Activated T-cell treated with anti-CD3 and anti-CD28 coated beads, Interleukin-2, amount 50 U/mL, for 48 hours (primary cell): ENCODE results near the gene RIC8B.
A peak's percentile ranks its signal among the peaks of the same experiment; 100 is the strongest.

Source experiments
- DNase-seq, 2 experiments: peaks; one replicate each; pipeline ENCODE4 v3.0.0-alpha.2; 2020

The RIC8B gene

GRCh38 chr12:106878804-106879203 is 104.3 kb downstream of the RIC8B start:
- no peak for DNase-seq

GRCh38 chr12:106879612-106880011 is 105.1 kb downstream of the RIC8B start:
- DNase-seq: no peak

DNA sequence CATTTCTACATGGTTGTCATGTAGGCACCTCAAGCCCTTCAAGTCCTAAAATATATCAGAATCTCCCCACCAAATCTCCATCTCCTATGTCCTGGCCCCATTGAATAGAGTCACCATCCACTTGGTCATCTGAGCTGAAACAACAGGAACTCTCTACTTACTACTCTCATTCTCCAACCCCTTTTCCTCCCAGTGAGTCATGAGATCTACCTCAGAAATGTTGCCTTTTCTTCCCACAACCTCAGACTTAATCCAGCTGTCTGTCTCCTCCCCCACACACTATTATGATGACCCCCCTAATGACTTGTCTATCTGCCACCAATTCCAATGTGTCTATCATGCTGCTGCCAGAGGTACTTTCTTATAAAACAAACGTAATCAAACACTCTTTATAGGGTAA is 108.9 kb downstream of the RIC8B start:
- DNase-seq: no peak

GRCh38 chr12:106885026-106885425 is 110.5 kb downstream of the RIC8B start:
- no peak for DNase-seq

GRCh38 chr12:106885541-106886249 is 111.2 kb downstream of the RIC8B start:
- no peak for DNase-seq

- no peak for DNase-seq
These were observed 112.5 kb downstream of the RIC8B start for GRCh38 chr12:106886932-106887331.

DNA sequence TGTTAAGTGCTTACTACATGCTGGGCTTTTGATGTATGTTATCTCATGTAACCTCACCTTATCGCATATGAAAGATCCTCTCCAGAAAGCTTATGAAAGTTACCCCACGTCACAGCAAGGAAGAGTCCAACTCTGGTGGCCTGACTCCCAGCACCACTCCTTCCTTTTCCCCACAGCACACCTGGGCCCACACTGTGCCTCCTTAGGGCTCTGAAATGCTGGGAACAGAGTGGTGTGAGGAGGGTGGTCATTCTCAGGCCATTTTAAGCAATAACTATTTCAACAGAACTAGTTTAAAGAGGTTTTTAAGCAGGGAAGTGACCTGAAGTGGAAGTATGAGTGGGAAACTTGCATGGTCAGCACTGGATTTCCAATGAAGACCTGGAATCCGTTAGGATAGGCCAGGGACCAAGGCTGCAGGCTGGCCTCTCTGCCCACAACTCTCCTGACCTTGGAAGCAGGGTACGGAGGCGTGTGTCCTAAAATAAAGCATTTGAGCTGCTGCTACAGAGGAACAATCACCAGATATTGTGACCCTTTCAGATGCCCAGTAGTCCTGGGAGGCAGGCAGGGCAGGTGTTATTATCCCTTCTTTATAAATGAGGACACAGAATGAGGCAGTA is 114.0 kb downstream of the RIC8B start:
- no peak for DNase-seq

- DNase-seq: no peak
These were observed 114.8 kb downstream of the RIC8B start for GRCh38 chr12:106889326-106889725.

DNA sequence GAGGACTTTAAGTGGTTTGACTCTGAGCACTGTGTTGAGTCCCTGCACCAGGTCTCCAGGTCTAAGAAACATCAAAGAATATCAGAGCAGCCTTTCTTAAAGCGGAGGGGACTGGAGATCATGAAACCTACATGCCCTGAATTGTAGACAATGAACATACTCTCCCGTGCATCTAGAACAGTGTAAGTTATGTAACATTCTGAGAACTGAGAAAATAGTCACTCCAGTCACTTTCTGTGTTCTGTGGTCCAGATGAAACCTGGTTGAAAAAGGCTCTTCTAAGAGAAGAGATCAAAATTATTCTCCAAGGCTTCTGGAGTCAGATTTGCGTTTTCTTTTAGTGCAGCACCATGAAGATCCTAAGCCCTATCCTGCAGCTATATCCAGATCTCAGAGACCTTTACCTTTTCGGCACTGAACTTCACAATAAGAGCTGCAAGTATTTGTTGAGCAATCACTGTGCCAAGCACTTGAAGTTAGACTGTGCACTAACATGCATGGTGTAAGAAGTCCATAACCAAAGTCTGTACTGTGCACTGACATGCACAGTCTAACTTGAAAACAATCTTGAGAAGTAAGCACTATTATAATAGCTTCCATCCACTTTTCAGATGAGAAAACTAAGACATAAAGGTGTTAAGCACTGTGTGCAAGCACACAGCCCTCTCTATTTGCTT is 115.6 kb downstream of the RIC8B start:
- no peak for DNase-seq

- no peak for DNase-seq
These were observed 117.6 kb downstream of the RIC8B start for GRCh38 chr12:106892075-106892474.

GRCh38 chr12:106893451-106893850 is 119.0 kb downstream of the RIC8B start:
- DNase-seq: no peak

- no peak for DNase-seq
These were observed 120.3 kb downstream of the RIC8B start for GRCh38 chr12:106894774-106895173.

DNA sequence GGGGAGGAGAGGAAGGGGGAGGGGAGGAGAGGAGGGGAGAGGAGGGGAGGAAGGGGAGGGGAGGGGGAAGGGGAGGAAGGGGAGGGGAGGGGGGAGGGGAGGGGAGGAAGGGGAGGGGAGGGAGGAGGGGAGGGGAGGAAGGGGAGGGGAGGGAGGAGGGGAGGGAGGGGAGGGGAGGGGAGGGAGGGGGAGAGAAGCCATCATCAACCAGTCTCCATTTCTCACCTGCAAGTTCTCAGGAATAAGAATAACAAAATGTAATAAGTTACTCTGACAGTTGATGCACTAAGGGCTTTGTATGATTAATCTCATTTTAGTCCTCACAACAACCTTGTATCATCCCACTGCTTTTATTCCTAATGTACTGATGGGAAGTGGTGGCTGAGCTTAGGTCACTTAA is 122.1 kb downstream of the RIC8B start:
- DNase-seq: no peak

GRCh38 chr12:106897082-106897481 is 122.6 kb downstream of the RIC8B start:
- no peak for DNase-seq

GRCh38 chr12:106897981-106898901 is 123.8 kb downstream of the RIC8B start:
- DNase-seq: no peak

GRCh38 chr12:106900554-106900953 is 126.1 kb downstream of the RIC8B start:
- DNase-seq: no peak

DNA sequence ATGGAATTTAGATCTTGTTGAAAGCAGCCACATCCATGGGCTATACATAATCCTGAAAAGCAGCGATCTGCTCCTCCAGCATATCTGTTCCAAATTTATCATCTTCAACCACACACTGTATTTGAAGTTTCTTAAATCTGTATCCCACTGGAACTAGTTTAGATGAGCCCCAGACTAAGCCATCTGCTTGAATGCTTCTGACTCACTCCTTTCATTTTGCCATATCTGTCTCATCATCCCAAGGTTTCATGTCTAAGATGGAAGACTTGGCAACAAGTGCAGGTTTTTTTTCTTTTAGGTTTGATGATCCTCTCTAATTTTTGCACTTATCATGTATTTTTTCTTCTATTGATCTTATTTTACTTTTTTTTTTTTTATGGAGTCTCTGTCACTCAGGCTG is 126.8 kb downstream of the RIC8B start:
- no peak for DNase-seq

- no peak for DNase-seq
These were observed 127.6 kb downstream of the RIC8B start for GRCh38 chr12:106902053-106902452.

DNA sequence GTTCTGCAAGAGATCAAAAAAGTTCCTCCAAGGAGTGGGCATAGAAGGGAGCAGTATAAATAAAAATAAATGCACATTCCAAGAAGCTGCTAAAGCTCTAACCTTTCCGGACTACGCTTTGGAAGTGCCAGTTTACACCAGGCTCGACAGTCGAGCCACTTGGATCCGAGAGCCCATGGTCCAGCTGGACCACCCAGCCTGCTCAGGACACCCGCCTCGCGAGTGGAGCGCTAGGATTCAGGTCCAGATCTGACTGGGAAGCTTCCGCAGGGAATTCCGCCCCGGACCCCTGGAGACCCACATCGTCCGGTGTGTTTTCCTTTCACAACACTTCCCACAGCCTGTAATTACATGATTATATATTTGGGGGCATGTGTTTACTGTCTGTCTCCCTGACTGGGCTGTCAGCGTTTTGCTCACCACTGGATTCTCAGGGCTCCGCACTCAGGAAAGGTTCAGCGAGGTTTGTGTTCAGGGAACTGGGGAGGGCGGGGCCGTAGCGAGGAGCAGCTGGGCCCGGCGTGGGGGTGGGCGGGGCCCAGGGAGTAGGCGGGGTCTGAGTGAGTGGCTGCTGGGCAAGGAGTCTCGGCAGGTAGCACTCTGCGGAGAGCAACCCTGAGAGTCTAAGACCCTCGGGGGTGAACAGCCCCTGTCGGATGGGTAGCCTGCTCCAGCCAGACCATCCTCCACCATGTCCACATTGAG is 128.9 kb downstream of the RIC8B start:
- DNase-seq: peak; percentile 85 to 90

- no peak for DNase-seq
These were observed 132.2 kb downstream of the RIC8B start for GRCh38 chr12:106906715-106907114.

DNA sequence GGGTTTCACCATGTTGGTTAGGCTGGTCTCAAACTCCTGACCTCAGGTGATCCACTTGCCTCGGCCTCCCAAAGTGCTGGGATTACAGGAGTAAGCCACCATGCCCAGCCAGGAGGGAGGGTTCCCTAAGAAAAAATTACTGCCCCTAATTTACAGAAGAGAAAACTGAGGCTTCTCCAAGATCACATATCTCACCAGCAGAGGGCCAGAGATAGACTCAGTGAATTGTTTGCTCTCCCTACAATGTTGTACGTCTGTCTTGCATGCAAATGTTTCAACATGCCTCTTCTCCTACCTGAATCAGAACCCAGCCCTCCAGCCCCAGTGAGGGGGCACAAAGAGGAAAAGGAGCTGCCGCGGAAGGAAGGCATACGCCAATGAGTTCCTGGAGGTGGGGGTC is 132.9 kb downstream of the RIC8B start:
- DNase-seq: no peak

DNA sequence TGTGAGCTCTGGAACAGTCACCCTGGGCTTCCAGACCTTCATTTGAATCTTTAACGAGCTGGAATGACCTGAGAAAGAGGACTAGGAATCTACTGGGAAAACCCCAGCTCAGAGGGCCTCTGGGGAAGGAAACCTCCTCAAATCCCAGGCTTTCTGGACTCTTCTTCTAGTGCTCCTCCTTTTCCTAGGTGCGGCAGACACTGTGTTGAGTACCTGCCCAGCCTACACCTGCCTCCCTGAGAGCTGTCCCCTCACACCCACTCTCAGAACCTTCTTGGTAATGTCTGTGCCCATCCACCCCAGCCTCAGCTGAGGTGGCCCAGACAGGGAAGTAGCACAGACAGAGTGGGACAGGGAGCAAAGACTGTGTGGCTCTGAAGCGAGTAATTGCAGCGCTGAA is 133.4 kb downstream of the RIC8B start:
- no peak for DNase-seq

DNA sequence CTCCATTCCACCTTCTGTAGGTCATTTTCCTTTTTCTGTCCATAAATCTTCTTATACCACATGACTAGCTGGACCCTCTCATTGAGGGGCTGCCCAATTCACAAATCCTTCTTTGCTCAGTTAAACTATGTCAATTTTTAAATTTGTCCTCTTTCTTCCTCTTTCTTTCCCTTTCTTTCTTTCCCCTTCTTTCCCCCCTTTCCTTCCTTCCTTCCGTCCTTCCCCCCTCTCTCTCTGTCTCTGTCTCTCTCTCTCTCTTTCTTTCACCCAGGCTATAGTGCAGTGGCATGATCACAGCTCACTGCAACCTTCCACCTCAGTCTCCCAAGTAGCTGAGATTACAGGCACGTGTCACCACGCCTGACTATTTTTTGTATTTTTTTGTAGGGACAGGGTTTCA is 134.1 kb downstream of the RIC8B start:
- DNase-seq: no peak
